Right ventricle myocardium superior (tissue), 1 donor: ENCODE results near the gene CCER1. TPM values are rescaled to one million over a fixed set of nuclear protein-coding genes. Genes with fewer than 3 reads are reported as not detected.
A peak's percentile ranks its signal among the peaks of the same experiment; 100 is the strongest.
"Not testable (repeated sequence)": the region's sequence is repeated elsewhere in the genome, so short reads cannot be mapped to it uniquely, and the experiment has no call there.

Experiments
- ATAC-seq: fragments of 200-7000 bp; cut with Tn5 transposase; one replicate; pipeline ENCODE4 v1.9.1; 2020; ENCODE audit warnings: mild to moderate bottlenecking; ENCODE audit not compliant: poor library complexity
- DNase-seq: peaks from one replicate; pipeline ENCODE4 v3.0.0-alpha.2; 2020
- intact Hi-C: fragments of 100-400 bp; cut with DNase I; formaldehyde crosslinking; loops from one replicate; pipeline ENCODE4 v1.11.2; 2022
- long read RNA-seq: library from polyadenylated mRNA; unstranded; transcript quantifications from one replicate; pipeline ENCODE4 v2.0.0, GENCODE V29; 2021
- total RNA-seq: library from RNA; stranded (reverse); fragmentation: NEBNext Ultra II Directional; extraction: Animal tissue kit (Norgen Biotek cat#: 25700); gene quantifications from one replicate; pipeline ENCODE4 v1.2.1, GENCODE V29; 2021
- donor health status: DM: no; HTN: yes; CAD: no; lungs with severe emphysema.

Gene CCER1, protein sequence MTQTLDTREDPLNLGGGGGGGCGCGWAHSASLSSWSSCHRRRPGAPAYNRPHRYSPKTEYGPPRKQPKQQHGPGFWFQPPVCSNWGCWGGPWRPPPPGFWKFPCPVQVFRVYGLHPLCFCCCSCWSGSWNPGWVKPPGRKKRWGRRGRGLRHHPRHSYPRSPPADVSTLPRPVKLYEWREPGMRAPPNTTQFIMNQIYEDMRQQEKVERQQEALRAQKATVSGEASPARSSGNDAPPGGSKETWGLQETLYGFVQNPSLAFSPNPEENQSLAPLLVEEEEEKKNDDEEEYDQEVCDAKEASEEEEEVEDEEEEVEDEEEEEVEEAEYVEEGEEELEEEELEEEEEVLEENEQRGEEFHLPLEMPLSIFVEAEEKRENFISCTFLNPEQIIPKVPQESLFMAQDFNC
- not detected for total RNA-seq
- long read RNA-seq = 0 reads

DNA sequence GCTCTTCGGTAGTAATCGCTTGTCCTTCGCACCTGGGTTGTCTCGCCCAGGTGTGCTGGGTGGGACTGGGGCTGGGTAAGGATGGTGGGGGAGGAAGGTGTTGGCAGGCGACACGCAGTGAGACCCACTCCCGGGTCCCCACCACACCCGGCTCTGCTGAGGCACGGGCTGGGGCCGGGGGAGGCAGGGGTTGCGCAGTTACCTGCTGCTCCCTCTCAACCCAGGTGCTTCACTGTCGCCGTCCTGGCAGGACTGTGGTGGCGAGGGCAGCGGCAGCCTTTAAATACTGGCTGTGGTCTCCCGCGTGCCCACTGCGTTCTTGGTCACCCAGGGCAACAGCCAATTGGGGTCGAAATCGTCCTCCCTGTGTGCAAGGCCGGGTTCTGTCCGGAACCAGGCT is at the start of gene CCER1:
Gene CCER1, minus strand, starts transcription at position 256 of the 400 bp plus-strand sequence. CDS start 434 bp downstream, outside the sequence.
- ATAC-seq (no peak), DNase-seq (no peak)
- intact Hi-C loops = no loop called here

DNA sequence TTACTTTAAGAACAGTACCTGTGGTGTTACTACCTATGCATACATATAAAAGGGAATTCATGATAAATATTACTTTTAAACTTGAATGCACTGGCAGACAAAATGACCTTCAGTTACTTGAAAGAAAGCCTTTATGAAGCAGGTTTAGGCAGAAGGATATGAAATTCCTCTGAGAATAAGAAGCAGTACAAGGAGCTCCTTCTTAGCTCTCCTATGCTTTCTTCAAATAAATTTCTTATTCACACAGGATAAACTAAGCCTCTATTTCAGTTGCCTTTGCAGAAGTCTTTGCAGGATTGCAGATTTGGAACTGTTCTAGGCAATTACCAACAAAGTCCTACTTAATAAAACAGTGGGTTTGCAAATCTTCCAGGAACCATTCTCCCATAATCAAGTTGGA is 48.8 kb upstream of the CCER1 start:
- DNase-seq = no peak
- intact Hi-C loops = no loop called here
- ATAC-seq = no peak

DNA sequence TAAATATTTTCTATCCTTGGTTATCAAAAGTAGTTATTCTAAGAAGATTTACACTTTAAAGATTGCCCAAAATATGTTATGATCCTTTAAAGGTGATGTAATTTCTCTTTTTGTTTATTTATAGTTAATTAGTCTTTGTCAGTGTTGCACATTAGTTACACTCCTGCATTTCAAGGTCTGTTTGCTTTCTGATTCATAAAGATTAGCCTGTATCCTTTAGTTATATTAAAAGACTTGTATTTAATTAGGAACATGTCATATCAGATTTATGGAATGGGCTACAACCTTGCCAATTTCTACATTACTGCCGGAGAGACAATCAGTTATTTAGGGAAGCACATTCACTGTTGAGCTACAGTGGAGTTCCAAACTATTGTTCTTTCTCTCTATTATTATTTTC is 46.3 kb upstream of the CCER1 start:
- DNase-seq (no peak), ATAC-seq (no peak)
- intact Hi-C loops = no loop called here

DNA sequence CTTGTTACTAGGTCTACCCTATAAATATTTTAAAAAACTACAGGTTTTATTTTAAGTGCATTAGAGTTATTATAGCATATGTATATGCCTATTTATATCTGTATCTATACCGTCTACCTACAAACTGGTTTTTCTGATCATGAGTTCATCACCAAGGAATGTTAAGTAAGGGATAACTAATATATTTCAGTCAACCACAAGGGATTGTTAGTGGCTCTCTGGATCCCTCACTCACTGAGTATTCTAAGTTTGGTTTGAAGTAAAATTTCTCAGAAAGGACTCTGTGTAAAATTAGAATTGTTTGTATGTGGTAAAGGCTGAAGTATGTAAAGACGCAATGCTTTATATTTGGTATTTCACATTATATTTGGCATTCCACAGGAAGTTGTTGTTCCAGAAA is 45.0 kb upstream of the CCER1 start:
- intact Hi-C loops = no loop called here
- no peak for ATAC-seq
- DNase-seq = no peak

DNA sequence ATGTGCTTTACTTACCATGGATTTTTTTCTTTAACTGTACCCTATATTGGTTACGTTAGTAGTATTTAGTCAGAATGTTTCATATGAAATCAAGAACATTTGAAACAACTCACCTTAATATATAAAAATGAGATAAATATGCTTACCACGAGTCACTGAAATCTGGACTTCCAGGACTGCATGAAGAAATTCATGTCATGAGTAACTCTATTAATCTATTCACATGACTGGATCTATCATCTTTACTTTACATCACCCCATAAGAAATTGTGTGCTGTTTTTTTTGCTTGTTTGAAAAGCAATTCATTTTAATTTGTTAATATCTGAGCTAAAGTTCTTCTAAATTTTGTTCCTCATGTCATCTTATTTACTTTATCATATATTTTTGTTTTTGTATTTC is 44.6 kb upstream of the CCER1 start:
- no peak for ATAC-seq
- no peak for DNase-seq
- intact Hi-C loops = no loop called here

DNA sequence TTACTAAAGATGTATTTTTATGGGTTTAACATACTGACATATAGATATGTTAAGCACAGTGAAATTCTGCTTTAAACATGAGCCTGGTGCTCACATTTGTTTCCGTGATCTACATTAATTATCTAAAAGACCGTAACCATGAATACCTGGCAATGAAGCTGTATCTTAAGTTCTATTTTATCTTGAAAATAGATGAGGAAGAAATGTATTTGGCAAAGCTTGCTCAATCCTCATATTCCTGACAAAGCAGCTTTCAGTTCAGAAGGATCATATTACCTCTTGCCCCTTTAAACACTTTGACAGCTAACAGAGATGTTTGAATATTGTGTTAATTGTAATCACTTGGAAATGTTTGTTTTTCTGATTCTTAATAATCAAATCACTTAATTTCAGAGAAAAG is 40.0 kb upstream of the CCER1 start:
- intact Hi-C loops = no loop called here
- DNase-seq = no peak
- ATAC-seq = no peak

DNA sequence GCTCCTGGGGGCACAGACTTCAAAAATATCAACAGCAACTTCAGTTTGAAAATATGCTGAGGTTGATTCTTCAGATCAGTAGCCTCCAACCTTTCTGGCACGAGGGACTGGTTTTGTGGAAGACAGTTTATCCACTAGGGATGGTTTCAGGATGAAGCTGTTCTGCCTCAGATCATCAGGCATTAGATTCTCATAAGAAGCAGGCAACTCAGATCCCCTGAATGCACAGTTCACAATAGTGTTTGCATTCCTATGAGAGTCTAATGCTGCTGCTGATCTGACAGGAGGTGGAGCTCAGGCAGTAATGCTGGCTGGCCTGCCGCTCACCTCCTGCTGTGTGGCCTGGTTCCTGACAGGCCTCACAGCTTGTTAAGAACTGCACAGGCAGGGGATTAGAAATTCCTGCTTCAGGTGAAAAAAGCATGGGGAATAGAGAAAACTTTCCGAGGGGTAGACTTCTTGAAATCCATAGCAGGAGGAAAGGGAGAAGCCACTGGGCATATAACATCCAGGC is 37.0 kb upstream of the CCER1 start:
- DNase-seq (no peak), ATAC-seq (no peak)
- intact Hi-C loops = no loop called here

DNA sequence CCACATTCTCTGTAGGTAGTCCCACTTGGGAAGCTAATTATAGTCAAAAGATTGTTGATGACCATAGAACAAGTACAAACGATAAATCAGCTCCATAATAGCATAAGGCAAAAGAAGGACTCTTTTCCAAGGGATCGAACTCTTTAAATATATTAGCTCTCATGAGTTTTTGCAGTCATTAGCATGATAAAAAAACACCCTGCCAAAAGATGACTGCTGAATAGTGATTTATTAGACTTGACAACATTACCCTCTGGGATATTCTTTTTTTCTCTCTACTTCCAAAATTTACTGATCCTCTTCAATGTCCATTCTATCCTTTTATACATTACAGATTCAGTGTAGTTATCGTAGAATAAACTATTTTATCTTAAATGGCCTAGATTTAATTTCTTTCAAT is 35.6 kb upstream of the CCER1 start:
- ATAC-seq = no peak
- intact Hi-C loops = no loop called here
- no peak for DNase-seq

DNA sequence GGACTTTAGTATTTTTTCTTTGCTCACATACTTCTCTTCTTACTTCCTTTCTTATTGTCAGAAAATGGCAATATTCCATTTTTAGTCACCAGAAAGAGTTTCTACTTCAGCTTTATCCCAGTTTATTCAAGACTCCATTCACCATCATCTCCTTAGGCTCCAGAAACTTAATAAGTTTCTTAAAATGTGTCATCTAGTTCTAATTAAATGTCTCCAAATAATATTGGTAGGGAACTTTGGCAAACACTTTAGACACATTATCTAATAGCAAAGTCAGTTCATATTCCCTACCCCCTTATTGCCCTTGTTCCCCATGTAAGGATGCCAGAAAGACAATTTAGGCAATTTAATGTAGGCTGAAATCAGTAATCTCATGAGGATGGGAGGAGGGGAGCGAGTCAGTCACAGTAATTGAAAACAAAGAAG is 34.7 kb upstream of the CCER1 start:
- ATAC-seq (peak; percentile 95), DNase-seq (no peak)
- intact Hi-C loops = no loop called here

DNA sequence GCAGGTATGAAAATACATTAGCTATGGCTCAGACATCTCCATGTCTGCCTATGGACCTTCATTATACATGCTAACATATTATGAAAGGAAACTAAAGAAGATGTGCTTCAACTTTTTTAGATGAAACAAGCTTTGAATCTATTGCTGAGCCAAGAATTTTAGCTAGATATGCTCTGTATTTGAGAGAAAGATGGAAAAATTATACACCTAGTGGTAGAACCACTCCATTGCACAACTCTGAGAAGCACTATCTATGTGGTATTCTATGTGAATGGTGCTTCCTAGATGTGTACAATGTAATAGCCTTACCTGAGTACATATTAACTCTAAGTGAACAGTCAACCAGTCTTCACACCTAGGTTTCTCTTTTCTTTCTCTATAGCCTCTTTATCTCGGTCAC is 32.5 kb upstream of the CCER1 start:
- ATAC-seq (no peak), DNase-seq (no peak)
- intact Hi-C loops = no loop called here

DNA sequence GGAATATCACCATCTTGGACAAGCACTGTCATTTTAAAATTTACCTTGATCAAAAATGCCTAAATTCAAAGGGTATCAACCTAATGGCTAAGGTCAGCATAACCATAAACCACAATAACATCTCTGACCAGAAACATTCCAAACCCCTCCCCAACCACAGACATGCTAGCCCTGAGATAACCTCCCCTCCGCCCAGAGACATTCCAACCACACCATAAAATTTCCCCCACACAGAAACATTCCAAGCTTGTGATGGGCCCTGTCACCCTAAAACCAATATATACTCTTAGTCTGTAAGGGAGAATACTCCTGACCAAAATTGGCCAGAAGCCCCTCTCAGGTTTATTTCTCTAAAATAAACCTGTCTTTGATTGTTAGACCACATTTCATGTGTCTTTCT is 32.1 kb upstream of the CCER1 start:
- intact Hi-C loops = no loop called here
- DNase-seq (no peak), ATAC-seq (no peak)

DNA sequence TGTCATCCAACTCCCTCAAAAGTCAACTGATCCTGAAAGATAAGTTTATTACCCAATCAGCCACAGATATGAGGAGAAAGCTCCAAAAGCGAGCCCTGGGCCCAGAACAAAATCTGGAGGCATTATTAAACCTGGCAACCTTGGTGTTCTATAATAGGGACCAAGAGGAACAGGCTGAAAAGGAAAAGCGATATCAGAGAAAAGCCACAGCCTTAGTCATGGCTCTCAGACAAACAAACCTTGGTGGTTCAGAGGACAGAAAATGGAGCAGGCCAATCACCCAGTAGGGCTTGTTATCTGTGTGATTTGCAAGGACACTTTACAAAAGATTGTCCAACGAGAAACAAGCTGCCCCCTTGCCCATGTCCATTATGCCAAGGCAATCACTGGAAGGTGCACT is 30.4 kb upstream of the CCER1 start:
- DNase-seq, intact Hi-C loops, ATAC-seq: not testable (repeated sequence)

DNA sequence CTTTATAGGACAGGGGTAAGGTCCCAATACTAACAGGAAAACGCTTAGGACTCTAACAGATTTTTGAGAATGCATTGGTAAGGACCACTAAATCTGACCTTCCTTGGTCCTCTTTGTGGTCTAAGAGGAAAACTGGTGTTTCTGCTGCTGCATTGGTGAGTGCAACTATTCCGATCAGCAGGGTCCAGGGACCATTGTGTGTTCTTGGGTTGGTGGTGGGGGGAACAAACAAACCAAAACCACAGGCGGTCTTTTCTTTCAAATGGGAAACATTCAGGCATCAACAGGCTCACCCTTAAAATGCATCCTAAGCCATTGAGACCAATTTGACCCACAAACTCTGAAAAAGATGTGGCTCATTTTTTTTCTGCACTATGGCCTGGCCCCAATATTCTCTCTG is 29.1 kb upstream of the CCER1 start:
- DNase-seq (no peak), ATAC-seq (no peak)

DNA sequence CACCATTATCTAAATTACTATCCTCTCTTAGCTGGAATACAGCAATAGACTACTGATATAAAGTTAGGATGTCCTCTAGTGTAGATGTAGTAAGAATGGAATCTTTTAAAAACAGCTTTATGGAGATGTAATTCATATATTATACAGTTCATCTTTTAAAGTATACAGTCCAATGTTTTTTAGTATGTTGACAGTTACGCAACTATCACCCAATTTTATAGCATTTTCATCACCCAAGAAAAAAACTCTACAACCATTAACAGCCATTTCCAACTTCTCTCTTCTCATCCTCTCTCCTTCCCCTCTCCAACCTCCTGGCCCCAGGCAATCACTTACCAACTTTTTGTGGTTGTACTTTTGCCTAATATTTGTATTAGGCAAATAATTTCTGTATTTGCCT is 27.2 kb upstream of the CCER1 start:
- intact Hi-C loops = no loop called here

More for the DNA sequence above, 29.1 kb upstream of the CCER1 start:
- intact Hi-C loops = no loop called here

DNA sequence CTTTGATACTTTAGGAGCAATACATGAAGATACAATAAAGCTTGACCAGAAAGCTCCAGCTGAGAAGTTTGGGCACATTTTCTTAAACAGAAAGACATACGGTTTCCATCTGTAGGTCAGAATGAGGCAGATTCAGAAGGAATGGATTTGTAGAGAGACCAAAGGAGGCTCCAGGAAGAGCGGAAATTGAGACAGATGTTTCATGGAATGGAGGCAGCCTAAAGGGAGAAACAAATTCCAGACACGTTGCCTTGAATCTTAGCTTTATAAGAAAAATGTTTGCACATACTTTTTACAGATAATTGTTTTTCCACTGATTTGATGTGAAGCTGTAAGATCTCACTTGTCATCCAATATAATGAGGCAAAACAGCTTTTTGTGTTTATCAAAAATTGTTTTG is 25.0 kb upstream of the CCER1 start:
- intact Hi-C loops = loop anchor here (5.0 to 10.0 kb wide), 2 partner anchors 127 to 375 kb away; no protein-coding TSS in a partner anchor
- peak; percentile 64 for ATAC-seq
- DNase-seq = no peak

More for the DNA sequence above, 27.2 kb upstream of the CCER1 start:
- no peak for DNase-seq
- no peak for ATAC-seq

DNA sequence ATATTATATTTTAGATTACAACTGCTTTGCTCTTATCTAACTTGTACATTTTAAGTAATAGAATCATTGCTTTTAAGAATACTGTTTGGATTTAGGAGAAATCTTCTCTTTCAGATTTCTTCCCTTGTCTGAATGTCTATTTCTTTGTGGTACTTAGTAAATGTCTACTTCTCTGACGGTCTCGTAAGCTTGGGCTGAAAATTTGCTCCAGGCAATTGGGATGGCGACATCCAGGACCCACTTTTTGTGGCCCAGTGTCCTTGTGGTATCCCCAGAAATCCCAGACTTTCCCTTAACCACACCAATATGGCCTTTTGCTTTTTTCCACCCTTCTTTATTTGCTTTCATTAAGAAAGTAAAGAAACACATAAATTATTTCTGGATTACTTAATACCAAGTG is 24.0 kb upstream of the CCER1 start:
- intact Hi-C loops = loop anchor here (5.0 to 10.0 kb wide), 2 partner anchors 128 to 376 kb away; no protein-coding TSS in a partner anchor
- no peak for DNase-seq
- no peak for ATAC-seq

DNA sequence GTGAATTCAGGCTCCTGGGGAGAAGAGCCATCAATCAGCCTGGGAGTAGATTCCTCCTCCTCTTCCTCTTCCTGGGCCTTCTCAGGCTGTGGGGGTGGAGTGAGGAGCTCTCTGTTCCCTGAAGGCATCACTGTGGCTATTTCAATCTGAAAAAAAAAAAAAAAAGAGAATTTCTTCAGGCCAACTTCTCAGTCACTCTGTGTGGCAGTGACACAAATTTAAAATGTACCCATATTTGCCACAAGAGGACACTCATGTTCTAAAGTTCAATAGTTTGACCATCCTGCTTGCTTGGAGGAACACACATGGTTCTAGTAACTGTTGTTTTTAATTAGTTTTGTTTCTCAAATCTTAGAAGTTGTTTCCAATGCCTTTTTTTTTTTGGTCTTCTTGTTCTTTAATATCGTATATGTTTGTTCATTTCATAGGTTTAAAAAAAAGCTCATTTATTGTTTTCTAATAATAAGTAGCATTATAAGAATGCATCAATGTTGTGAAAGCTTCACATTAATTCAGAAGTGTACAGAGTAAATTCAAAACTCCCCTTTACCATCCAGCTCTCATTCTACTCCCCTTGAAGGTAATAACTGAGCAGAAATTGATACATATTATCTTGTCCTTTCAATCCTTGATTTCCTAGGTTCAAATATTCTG is 23.3 kb upstream of the CCER1 start:
- no peak for DNase-seq
- ATAC-seq = peak; percentile 92
- intact Hi-C loops = loop anchor here (5.0 to 10.0 kb wide), 2 partner anchors 129 to 377 kb away; no protein-coding TSS in a partner anchor

DNA sequence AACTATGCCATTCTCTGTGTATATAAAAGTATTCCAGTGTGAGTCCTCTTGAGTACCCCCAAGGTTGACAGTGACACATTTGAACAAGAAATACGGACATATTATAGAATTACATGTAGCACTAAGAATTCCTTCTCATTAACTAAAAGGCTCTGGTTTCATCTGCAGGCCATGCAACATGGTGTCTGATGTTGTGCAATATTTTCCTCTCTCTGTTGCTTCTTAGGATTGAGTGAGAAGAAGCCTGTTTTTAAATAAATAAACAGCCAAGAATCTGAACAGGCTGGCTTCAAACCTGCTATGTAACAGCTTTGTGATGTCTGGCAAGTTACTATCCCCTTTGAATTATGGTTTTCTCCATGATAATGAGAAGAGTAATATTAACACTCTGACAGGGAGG is 22.2 kb upstream of the CCER1 start:
- DNase-seq = no peak
- ATAC-seq = no peak
- intact Hi-C loops = loop anchor here (5.0 to 10.0 kb wide), 2 partner anchors 130 to 378 kb away; no protein-coding TSS in a partner anchor

DNA sequence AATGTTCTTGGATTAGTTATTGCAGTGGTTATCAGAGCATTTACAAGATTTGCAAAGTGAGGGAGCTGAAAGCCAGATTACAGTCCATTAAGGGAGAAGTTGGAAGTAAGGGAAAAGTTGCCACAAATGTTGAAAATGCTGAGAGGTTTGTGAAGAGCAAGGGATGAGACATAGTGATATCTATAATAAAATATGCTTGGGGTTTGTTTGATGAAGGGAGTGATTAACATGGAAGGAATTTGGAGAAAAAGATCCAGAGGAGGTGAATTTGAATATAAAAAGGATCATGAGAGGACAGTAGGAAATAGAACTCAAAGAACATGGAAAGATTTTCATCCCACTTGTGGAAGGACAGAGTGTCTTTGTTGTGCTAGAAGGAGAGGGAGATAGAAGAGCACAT is 19.3 kb upstream of the CCER1 start:
- intact Hi-C loops = loop anchor here (10.0 kb wide), 1 partner anchor 381 kb away; no protein-coding TSS in a partner anchor
- DNase-seq (no peak), ATAC-seq (no peak)

DNA sequence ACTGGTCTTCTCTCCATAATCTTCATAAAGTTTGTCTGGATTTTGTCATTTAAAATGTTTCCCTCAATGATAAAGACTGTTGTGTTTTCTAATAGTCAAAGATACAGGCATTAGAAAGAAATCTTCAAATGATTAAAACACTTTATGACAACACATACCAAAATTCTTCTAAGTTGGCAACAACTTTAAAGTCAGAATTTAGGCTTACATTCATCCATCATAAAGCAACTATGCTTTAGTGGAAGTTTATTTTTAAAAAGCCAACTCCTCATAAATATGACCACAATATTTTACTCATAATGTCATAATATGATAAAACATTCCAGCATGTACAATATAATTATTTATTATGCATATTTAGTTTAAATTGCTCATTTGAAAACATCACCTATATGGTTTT is 17.2 kb upstream of the CCER1 start:
- ATAC-seq = no peak
- intact Hi-C loops = loop anchor here (10.0 kb wide), 1 partner anchor 383 kb away; no protein-coding TSS in a partner anchor
- DNase-seq = no peak
